Measurements from ENCODE around the gene LRRC66. TPM values are rescaled to one million over a fixed set of nuclear protein-coding genes. Genes with fewer than 3 reads are reported as not detected.

The LRRC66 gene
- total RNA-seq, 1 donor from 2014 or later, result 1.0 TPM

DNA sequence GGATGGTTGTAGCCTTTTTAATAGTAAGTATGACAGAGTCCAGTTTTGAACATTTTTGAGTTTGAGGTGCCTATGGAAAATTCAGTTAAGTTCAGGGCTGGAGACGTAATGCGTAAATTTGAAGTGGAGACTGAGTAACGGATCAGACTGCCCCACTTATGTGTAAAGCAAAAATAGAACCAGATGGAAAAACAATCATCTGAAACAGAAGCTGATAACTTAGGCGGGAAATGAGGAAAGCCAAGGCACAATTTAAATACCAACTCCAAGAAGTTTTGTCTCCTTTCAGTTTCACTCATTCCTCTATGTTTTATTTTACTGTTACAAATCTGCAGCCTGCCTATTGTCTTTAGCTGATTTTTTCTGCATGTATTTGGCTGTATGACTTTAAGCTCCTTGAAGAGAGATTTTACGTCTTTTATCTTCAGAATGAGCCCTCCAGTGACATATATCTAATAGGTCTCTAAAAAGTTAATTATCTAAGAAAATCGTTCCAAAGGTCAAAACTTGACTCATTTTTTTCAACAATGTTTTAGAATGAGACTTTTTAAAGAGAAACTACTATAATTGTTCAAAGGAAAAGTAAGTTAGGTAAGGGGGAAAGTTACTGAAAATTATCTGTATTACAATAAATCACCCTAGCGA lies 16.8 kb upstream of the LRRC66 start:
- Histone ChIP-seq H3K36me3 (peaks cover 11% of the 10 kb centered on the region), H3K79me2 (ENCODE audit: low read depth) (peaks cover 66% of the 10 kb centered on the region), H3F3A (ENCODE audit: low read depth) (peaks cover 10% of the 10 kb centered on the region), H3K9me3 (ENCODE audit: low read depth) (no peaks in the 10 kb centered on the region), H3K27me3 (peaks cover 15% of the 10 kb centered on the region), H3K27ac (no peak overlapping the region), H3K9ac (peak overlapping the region; percentile 73), H2AFZ (replicated peaks) (no peak overlapping the region), H4K20me1 (ENCODE audit: low read depth) (peaks cover 41% of the 10 kb centered on the region), H3K4me1 (peaks cover 45% of the 10 kb centered on the region), H3K4me2 (peak overlapping the region; percentile 96), H3K4me3 (peak overlapping the region; percentile 89)
- DNase-seq (ENCODE audit: low spot score), result no peak
- H3K4me1 Mint-ChIP-seq, result peaks cover 27% of the 10 kb centered on the region
- H3K9me3 Mint-ChIP-seq, result no peaks in the 10 kb centered on the region
- H3K27ac Mint-ChIP-seq, result peak overlapping the region; percentile 80
- H3K4me3 Mint-ChIP-seq, result peak overlapping the region; percentile 93
- TF ChIP-seq EZH2phosphoT487 (IDR thresholded peaks at IDR 0.05) (no peak), CTCF (IDR thresholded peaks at IDR 0.05) (no peak), EZH2 (IDR thresholded peaks at IDR 0.05) (no peak)
- H3K36me3 Mint-ChIP-seq, result peaks cover 25% of the 10 kb centered on the region
- H3K27me3 Mint-ChIP-seq (ENCODE audit: insufficient read depth, low read depth), result peaks cover 2% of the 10 kb centered on the region

DNA sequence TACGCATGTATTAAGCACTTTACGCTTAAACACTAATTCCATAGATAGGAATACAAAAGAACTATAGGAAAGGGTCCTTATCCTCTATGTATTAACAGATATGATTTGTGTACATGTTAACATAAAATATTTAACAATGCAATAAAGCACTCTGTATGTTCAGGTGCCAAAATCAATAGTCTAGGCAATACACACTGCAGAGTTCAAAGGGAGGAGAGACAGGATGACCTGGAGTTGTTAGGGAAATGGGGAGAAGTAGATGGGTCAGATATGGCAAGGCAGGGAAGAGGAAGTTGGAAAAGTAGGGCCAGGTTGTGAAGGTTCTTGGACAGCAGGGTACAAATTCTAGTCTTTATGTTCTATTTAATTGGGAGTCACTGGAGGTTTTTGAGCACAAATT lies 15.0 kb upstream of the LRRC66 start:
- Histone ChIP-seq H3K27ac (no peak overlapping the region), H3K4me2 (peak overlapping the region; percentile 96), H4K20me1 (ENCODE audit: low read depth) (peaks cover 46% of the 10 kb centered on the region), H3K4me3 (peak overlapping the region; percentile 89), H3K36me3 (peaks cover 28% of the 10 kb centered on the region), H3K4me1 (peaks cover 45% of the 10 kb centered on the region), H2AFZ (replicated peaks) (no peak overlapping the region), H3K79me2 (ENCODE audit: low read depth) (peaks cover 84% of the 10 kb centered on the region), H3K27me3 (peaks cover 9% of the 10 kb centered on the region), H3F3A (ENCODE audit: low read depth) (peaks cover 24% of the 10 kb centered on the region), H3K9me3 (ENCODE audit: low read depth) (no peaks in the 10 kb centered on the region), H3K9ac (no peak overlapping the region)
- peaks cover 27% of the 10 kb centered on the region for H3K4me1 Mint-ChIP-seq
- no peak for DNase-seq (ENCODE audit: low spot score)
- H3K4me3 Mint-ChIP-seq, result peak overlapping the region; percentile 6
- H3K36me3 Mint-ChIP-seq, result peaks cover 38% of the 10 kb centered on the region
- TF ChIP-seq CTCF (IDR thresholded peaks at IDR 0.05), result no peak
- no peak for TF ChIP-seq EZH2phosphoT487 (IDR thresholded peaks at IDR 0.05)
- TF ChIP-seq EZH2 (IDR thresholded peaks at IDR 0.05), result no peak
- H3K27ac Mint-ChIP-seq, result no peak overlapping the region
- no peaks in the 10 kb centered on the region for H3K9me3 Mint-ChIP-seq
- H3K27me3 Mint-ChIP-seq (ENCODE audit: insufficient read depth, low read depth), result peaks cover 2% of the 10 kb centered on the region

DNA sequence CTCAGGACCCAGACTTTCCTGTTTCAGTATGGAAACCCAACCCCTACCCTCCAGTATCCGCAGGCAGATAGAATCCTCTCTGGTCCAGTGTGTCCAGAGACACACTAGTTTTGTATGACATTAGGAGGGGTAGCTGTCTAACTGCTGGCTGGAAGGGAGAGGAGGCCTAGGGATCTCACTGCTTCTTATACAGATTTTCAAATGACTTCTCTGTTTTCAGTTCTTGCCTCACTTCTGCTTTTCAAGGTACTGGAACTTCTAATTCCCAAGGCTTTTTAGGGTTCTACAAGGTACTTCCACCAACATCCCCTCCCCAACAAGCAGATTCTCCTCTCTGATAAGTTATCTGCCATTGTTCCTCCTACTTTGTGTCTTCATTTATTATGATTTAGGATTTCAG lies 11.8 kb upstream of the LRRC66 start:
- no peak for DNase-seq (ENCODE audit: low spot score)
- H3K27me3 Mint-ChIP-seq (ENCODE audit: insufficient read depth, low read depth), result no peaks in the 10 kb centered on the region
- no peaks in the 10 kb centered on the region for H3K9me3 Mint-ChIP-seq
- Histone ChIP-seq H3K4me1 (peaks cover 43% of the 10 kb centered on the region), H3K9me3 (ENCODE audit: low read depth) (no peaks in the 10 kb centered on the region), H3K4me2 (no peak overlapping the region), H4K20me1 (ENCODE audit: low read depth) (peaks cover 46% of the 10 kb centered on the region), H3F3A (ENCODE audit: low read depth) (peaks cover 37% of the 10 kb centered on the region), H3K36me3 (peaks cover 53% of the 10 kb centered on the region), H3K4me3 (no peak overlapping the region), H3K27ac (peak overlapping the region; percentile 50), H3K27me3 (no peaks in the 10 kb centered on the region), H3K79me2 (ENCODE audit: low read depth) (peaks cover 85% of the 10 kb centered on the region), H3K9ac (no peak overlapping the region), H2AFZ (replicated peaks) (no peak overlapping the region)
- peaks cover 16% of the 10 kb centered on the region for H3K4me1 Mint-ChIP-seq
- H3K27ac Mint-ChIP-seq, result no peak overlapping the region
- no peak overlapping the region for H3K4me3 Mint-ChIP-seq
- peaks cover 50% of the 10 kb centered on the region for H3K36me3 Mint-ChIP-seq
- TF ChIP-seq EZH2 (IDR thresholded peaks at IDR 0.05), result no peak
- no peak for TF ChIP-seq CTCF (IDR thresholded peaks at IDR 0.05)
- no peak for TF ChIP-seq EZH2phosphoT487 (IDR thresholded peaks at IDR 0.05)
